Fibroblast of the aortic adventitia (primary cell): ENCODE results near the gene RABGAP1L. TPM values are rescaled to one million over a fixed set of nuclear protein-coding genes. Genes with fewer than 3 reads are reported as not detected.
"Not testable (repeated sequence)": the region's sequence is repeated elsewhere in the genome, so short reads cannot be mapped to it uniquely, and the experiment has no call there.

Experiments
- DNase-seq: peaks from one replicate; pipeline ENCODE4 v3.0.0-alpha.2; 2010; ENCODE audit warnings: low read depth
- H3K4me3 ChIP-seq: 2 replicates; pipeline ENCODE4 v1.5.1; 2011; ENCODE audit warnings: low read depth, mild to moderate bottlenecking, control low read depth, low read length, moderate library complexity
- CTCF ChIP-seq: IDR thresholded peaks from 2 replicates; pipeline ENCODE4 v1.5.1; 2011; ENCODE audit warnings: mild to moderate bottlenecking, low read length, control low read depth, inconsistent platforms; ENCODE audit not compliant: insufficient read depth
- total RNA-seq: library from RNA; depleted of rRNA; stranded (reverse); fragments of >200 nt; gene quantifications from 2 replicates; pipeline ENCODE4 v1.2.3, GENCODE V29; 2012; ENCODE audit warnings: low replicate concordance

RABGAP1L gene
- total RNA-seq, 1 donor = 39.9 TPM

- no peak overlapping the region for H3K4me3 ChIP-seq
- DNase-seq = no peak
- TF ChIP-seq CTCF = no peak
Measured at GRCh38 chr1:174894117-174894762, 734.9 kb downstream of the RABGAP1L start.

- not testable (repeated sequence) for H3K4me3 ChIP-seq, DNase-seq
Measured at GRCh38 chr1:174895610-174896009, 736.3 kb downstream of the RABGAP1L start.

GRCh38 chr1:174898102-174898797, 738.9 kb downstream of the RABGAP1L start:
- no peak for DNase-seq
- no peak for TF ChIP-seq CTCF
- H3K4me3 ChIP-seq = no peak overlapping the region

GRCh38 chr1:174900317-174900716, 741.0 kb downstream of the RABGAP1L start:
- DNase-seq = no peak
- no peak for TF ChIP-seq CTCF
- H3K4me3 ChIP-seq = no peak overlapping the region

- no peak for DNase-seq
- TF ChIP-seq CTCF = no peak
- no peak overlapping the region for H3K4me3 ChIP-seq
Measured at GRCh38 chr1:174902531-174903099, 743.3 kb downstream of the RABGAP1L start.

- no peak for TF ChIP-seq CTCF
- no peak for DNase-seq
- no peak overlapping the region for H3K4me3 ChIP-seq
Measured at GRCh38 chr1:174911606-174912005, 752.3 kb downstream of the RABGAP1L start.

GRCh38 chr1:174912264-174912663, 752.9 kb downstream of the RABGAP1L start:
- no peak overlapping the region for H3K4me3 ChIP-seq
- DNase-seq = no peak
- TF ChIP-seq CTCF = no peak
